K562 (cell line): Measurements from ENCODE around the gene TELO2. TPM values are rescaled to one million over a fixed set of nuclear protein-coding genes. Genes with fewer than 3 reads are reported as not detected.

Experiments
- BRF2 ChIP-seq: IDR thresholded peaks from 3 replicates; pipeline ENCODE4 v1.6.1; 2011; ENCODE audit warnings: borderline replicate concordance, mild to moderate bottlenecking; ENCODE audit not compliant: insufficient read length, insufficient read depth
- FIP1L1 ChIP-seq: fragments of 200-400 bp; formaldehyde crosslinking; IDR thresholded peaks from 2 replicates; pipeline ENCODE4 v1.6.1; 2018; ENCODE audit warnings: mild to moderate bottlenecking, low read depth, low read length; ENCODE audit not compliant: poor library complexity, severe bottlenecking
- GABPA ChIP-seq: fragments of 200-800 bp; sonication (Bioruptor generic); conservative IDR thresholded peaks from 2 replicates; pipeline ENCODE4 v1.6.1; 2016; ENCODE audit warnings: low read depth, missing genetic modification characterization, missing compliant biosample characterization
- HCFC1 ChIP-seq: IDR thresholded peaks from 2 replicates; pipeline ENCODE4 v1.6.1; 2012; ENCODE audit warnings: low read depth, low read length, improper control_type of control experiment
- HNRNPK ChIP-seq: fragments of 200-400 bp; formaldehyde crosslinking; IDR thresholded peaks from one replicate; pipeline ENCODE4 v1.6.1; 2018; ENCODE audit warnings: mild to moderate bottlenecking, low read depth, low read length; ENCODE audit not compliant: poor library complexity, severe bottlenecking
- HNRNPL ChIP-seq: fragments of 200-400 bp; formaldehyde crosslinking; IDR thresholded peaks from 2 replicates; pipeline ENCODE4 v1.6.1; 2017; ENCODE audit warnings: low read depth, mild to moderate bottlenecking, low read length
- HOMEZ ChIP-seq: fragments of 250-450 bp; sonication (Bioruptor Pico); IDR thresholded peaks from 2 replicates; pipeline ENCODE4 v1.4.0; 2020; ENCODE audit warnings: mild to moderate bottlenecking, moderate library complexity
- KLF1 ChIP-seq: fragments of 450-650 bp; IDR thresholded peaks from 2 replicates; pipeline ENCODE4 v1.6.1; 2016; ENCODE audit warnings: missing genetic modification characterization, missing compliant biosample characterization
- NEUROD1 ChIP-seq: fragments of 150-350 bp; IDR thresholded peaks from 2 replicates; pipeline ENCODE4 v1.6.1; 2014; ENCODE audit warnings: borderline replicate concordance, low read length, low read depth; ENCODE audit not compliant: partially characterized antibody
- NFIC ChIP-seq: fragments of 450-650 bp; IDR thresholded peaks from 2 replicates; pipeline ENCODE4 v1.6.1; 2017; ENCODE audit warnings: mild to moderate bottlenecking, inconsistent platforms
- RAD21 ChIP-seq, 2 experiments: fragments of 250-450 bp in 1 of 2; fragments of 450-650 bp in 1 of 2; sonication (Bioruptor Pico) in 1 of 2; formaldehyde crosslinking in 1 of 2; IDR thresholded peaks in 1 of 2; conservative IDR thresholded peaks in 1 of 2; 2 replicates each; pipeline versions ENCODE4 v1.4.0 to v1.8.0; 2020 to 2022; ENCODE audit warnings: mild to moderate bottlenecking in 2 of 2, moderate library complexity in 1 of 2
- SAFB2 ChIP-seq: fragments of 200-400 bp; formaldehyde crosslinking; IDR thresholded peaks from 2 replicates; pipeline ENCODE4 v1.6.1; 2018; ENCODE audit warnings: borderline replicate concordance, low read length, low read depth, moderate library complexity; ENCODE audit not compliant: severe bottlenecking
- SETDB1 ChIP-seq: IDR thresholded peaks from one replicate; pipeline ENCODE4 v1.6.1; 2012; ENCODE audit warnings: low read length, control low read depth, inconsistent platforms
- SIN3A ChIP-seq, 2 experiments: fragments of 150-350 bp in 1 of 2; IDR thresholded peaks; 2 replicates each; pipeline ENCODE4 v1.6.1; 2011 to 2016; ENCODE audit warnings: borderline replicate concordance in 2 of 2, low read depth in 2 of 2, low read length in 2 of 2, mild to moderate bottlenecking in 2 of 2, moderate library complexity in 2 of 2; ENCODE audit not compliant: control insufficient read depth in 1 of 2
- TAF9B ChIP-seq: fragments of 450-650 bp; IDR thresholded peaks from 2 replicates; pipeline ENCODE4 v1.6.1; 2018; ENCODE audit warnings: mild to moderate bottlenecking; ENCODE audit not compliant: partially characterized antibody
- TEAD2 ChIP-seq: fragments of 450-650 bp; IDR thresholded peaks from 2 replicates; pipeline ENCODE4 v1.6.1; 2016; ENCODE audit warnings: missing genetic modification characterization, control low read depth, missing compliant biosample characterization
- TFAP4 ChIP-seq: sonication (generic); formaldehyde crosslinking; IDR thresholded peaks from 2 replicates; pipeline ENCODE4 v1.8.0; 2022; ENCODE audit warnings: missing genetic modification reagents, mild to moderate bottlenecking, moderate library complexity, borderline replicate concordance
- ZHX1 ChIP-seq: fragments of 150-350 bp; conservative IDR thresholded peaks from 2 replicates; pipeline ENCODE4 v1.6.1; 2014; ENCODE audit warnings: low read length
- ZNF239 ChIP-seq: fragments of 250-450 bp; sonication (Bioruptor Pico); IDR thresholded peaks from 2 replicates; pipeline ENCODE4 v1.4.0; 2020; ENCODE audit warnings: mild to moderate bottlenecking
- ZNF778 ChIP-seq: fragments of 450-650 bp; formaldehyde crosslinking; IDR thresholded peaks from 2 replicates; pipeline ENCODE4 v1.4.0; 2020; ENCODE audit warnings: mild to moderate bottlenecking, moderate library complexity
- polyA plus RNA-seq, 8 experiments: library from polyadenylated mRNA; depleted of rRNA in 4 of 8; stranded (reverse) in 5 of 8; unstranded in 3 of 8; fragments of >200 nt; fragmentation: Nextera tagmentation in 2 of 8; fragmentation: Illumina TruSeq in 1 of 8; extraction: Ambion mirVana in 2 of 8; extraction: Trizol in 1 of 8; gene quantifications; 2 replicates each; pipeline versions ENCODE4 v1.2.1 to v1.2.3, GENCODE V29; 2011 to 2014; ENCODE audit warnings: inconsistent platforms in 1 of 8, missing spikeins in 1 of 8
- total RNA-seq, 7 experiments: library from RNA; depleted of rRNA in 6 of 7; stranded (reverse); fragments of >200 nt in 6 of 7; fragmentation: Illumina TruSeq in 2 of 7; extraction: Trizol in 2 of 7; gene quantifications; 2 replicates each; pipeline versions ENCODE4 v1.2.1 to v1.2.3, GENCODE V29; 2011 to 2021; ENCODE audit warnings: low replicate concordance in 1 of 7

TELO2 gene
- total and polyA plus RNA-seq, 9 of the 15 experiments (the other 6 are each of a cell fraction or from before 2014, with no cell fraction given), result 0.51 to 91.8 (median 14.5) TPM

- TF ChIP-seq HOMEZ (CRISPR knock-in tag) (no peak), NEUROD1 (peak; percentile 41), HCFC1 (peak; percentile 45), HNRNPK (peak; percentile 66), BRF2 (no peak), ZNF778 (CRISPR knock-in tag) (no peak), TFAP4 (CRISPR knock-in tag) (peak; percentile 77), GABPA (tag) (peak; percentile 63), SAFB2 (no peak), KLF1 (tag) (peak; percentile 50), ZHX1 (0 out of 2 replicates have a peak, but pooled peaks have one; percentile 16), HNRNPL (0 out of 2 replicates have a peak, but pooled peaks have one; percentile 61), ZNF239 (no peak), TAF9B (no peak), NFIC (peak; percentile 82), SIN3A (IDR thresholded peaks at IDR 0.05; ENCODE audit: borderline replicate concordance in 2 of 2, control insufficient read depth in 1 of 2, low read depth in 2 of 2, low read length in 2 of 2) (peak; percentile 18 to 90; a peak in 2 of 4 replicates), SETDB1 (no peak), TEAD2 (no peak), RAD21 (CRISPR knock-in tag; conservative IDR thresholded peaks at IDR 0.05 in 1 of 2, IDR thresholded peaks at IDR 0.05 in 1 of 2) (no peak), FIP1L1 (no peak)
Measured at GRCh38 chr16:1492923-1493745, at the start of gene TELO2 (continued).
